ENCODE data around the gene DNAH11.
"Not testable (repeated sequence)": the region's sequence is repeated elsewhere in the genome, so short reads cannot be mapped to it uniquely, and the experiment has no call there.

The DNAH11 gene

GRCh38 chr7:21508538-21508937 is 34.3 kb upstream of the DNAH11 start:
- TF ChIP-seq CTCF (IDR thresholded peaks at IDR 0.05; ENCODE audit: insufficient read depth, missing control alignments) = no peak
- FAIRE-seq = no peak
- no peak for DNase-seq (ENCODE audit: insufficient read length, low spot score)

DNA sequence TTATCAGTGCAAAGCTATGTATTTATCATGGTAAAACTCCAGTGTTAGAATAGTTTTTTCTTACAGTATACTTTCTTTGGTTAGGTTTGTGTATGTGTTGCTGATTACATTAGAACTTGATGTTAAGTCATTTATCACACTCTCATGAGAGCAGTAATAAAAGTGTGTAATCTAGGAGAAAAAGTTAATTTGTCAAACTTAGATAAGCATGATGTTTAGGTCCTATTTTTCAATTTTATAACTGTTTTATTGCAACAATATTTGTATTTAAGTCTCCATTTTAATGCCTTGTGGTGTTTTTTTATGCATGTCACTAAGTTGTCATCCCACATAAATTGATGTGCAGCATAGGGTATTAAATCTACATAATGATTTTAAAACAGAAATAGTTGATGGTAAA is 28.8 kb upstream of the DNAH11 start:
- FAIRE-seq (no peak), DNase-seq (ENCODE audit: insufficient read length, low spot score) (no peak)
- TF ChIP-seq CTCF (IDR thresholded peaks at IDR 0.05; ENCODE audit: insufficient read depth, missing control alignments) = no peak

- no peak for TF ChIP-seq CTCF (IDR thresholded peaks at IDR 0.05; ENCODE audit: insufficient read depth, missing control alignments)
- FAIRE-seq (no peak), DNase-seq (ENCODE audit: insufficient read length, low spot score) (no peak)
Measured at GRCh38 chr7:21524680-21525079, 18.2 kb upstream of the DNAH11 start.

GRCh38 chr7:21526007-21526406 is 16.8 kb upstream of the DNAH11 start:
- TF ChIP-seq CTCF (IDR thresholded peaks at IDR 0.05; ENCODE audit: insufficient read depth, missing control alignments) = peak; percentile 10
- DNase-seq (ENCODE audit: insufficient read length, low spot score) (no peak), FAIRE-seq (no peak)

DNA sequence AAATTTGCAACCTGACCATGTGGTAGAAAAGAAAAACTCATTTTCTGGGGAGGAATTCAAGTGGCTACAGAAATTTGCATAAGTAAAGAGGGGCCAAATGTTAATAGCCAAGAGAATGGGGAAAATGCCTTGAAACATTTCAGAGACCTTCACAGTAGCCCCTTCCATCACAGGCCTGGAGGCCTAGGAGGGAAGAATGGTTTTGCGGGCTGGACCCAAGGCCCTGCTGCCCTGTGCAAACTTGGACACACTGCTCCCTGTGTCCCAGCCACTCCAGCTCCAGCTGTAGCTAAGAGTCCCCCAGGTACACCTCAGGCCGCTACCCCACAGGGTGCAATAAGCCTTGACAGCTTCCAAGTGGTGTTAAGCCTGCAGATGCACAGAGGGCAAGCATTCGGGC is 16.4 kb upstream of the DNAH11 start:
- TF ChIP-seq CTCF (IDR thresholded peaks at IDR 0.05; ENCODE audit: insufficient read depth, missing control alignments) = no peak
- FAIRE-seq = no peak
- no peak for DNase-seq (ENCODE audit: insufficient read length, low spot score)

- DNase-seq (ENCODE audit: insufficient read length, low spot score); FAIRE-seq: not testable (repeated sequence)
Measured at GRCh38 chr7:21532485-21532884, 10.4 kb upstream of the DNAH11 start.

DNA sequence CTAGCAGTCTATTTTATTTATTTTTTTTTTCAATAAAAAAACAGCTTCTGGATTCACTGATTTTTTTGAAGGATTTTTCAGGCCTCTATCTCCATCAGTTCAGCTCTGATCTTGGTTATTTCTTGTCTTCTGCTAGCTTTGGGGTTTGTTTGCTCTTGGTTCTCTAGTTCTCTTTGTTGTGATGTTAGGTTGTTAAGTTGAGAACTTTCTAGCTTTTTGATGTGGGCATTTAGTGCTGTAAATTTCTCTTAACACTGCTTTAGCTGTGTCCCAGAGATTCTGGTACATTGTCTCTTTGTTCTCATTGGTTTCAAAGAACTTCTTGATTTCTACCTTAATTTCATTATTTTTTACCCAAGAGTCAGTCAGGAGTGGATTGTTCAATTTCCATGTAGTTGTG is 9.2 kb upstream of the DNAH11 start:
- FAIRE-seq = not testable (repeated sequence)

GRCh38 chr7:21536445-21537118 is 6.3 kb upstream of the DNAH11 start:
- FAIRE-seq; DNase-seq (ENCODE audit: insufficient read length, low spot score): not testable (repeated sequence)

More for the DNA sequence above, 9.2 kb upstream of the DNAH11 start:
- not testable (repeated sequence) for DNase-seq (ENCODE audit: insufficient read length, low spot score)

- no peak for FAIRE-seq
Measured at GRCh38 chr7:21538936-21539495, 3.8 kb upstream of the DNAH11 start.

More at GRCh38 chr7:21538936-21539495, 3.8 kb upstream of the DNAH11 start:
- TF ChIP-seq CTCF (IDR thresholded peaks at IDR 0.05; ENCODE audit: insufficient read depth, missing control alignments) = no peak
- DNase-seq (ENCODE audit: insufficient read length, low spot score) = no peak

All from D721Med (cell line).